Endometrial microvascular endothelial cells (primary cell): ENCODE data around the gene OLA1. TPM values are rescaled to one million over a fixed set of nuclear protein-coding genes. Genes with fewer than 3 reads are reported as not detected.

Experiments
- in situ Hi-C: cut with HindIII; loops from 2 replicates; pipeline ENCODE4 v1.10.0; 2017; ENCODE audit warnings: low sequenced_read_pairs, low pct_unique_long_range_greater_than_20kb; ENCODE audit errors: inconsistent ontology term
- total RNA-seq: library from RNA; depleted of rRNA; stranded (reverse); fragments of >200 nt; gene quantifications from one replicate; pipeline ENCODE4 v1.2.3, GENCODE V29; 2015; ENCODE audit errors: inconsistent ontology term

Gene OLA1
- total RNA-seq, 1 donor from 2014 or later, result 155 TPM

DNA sequence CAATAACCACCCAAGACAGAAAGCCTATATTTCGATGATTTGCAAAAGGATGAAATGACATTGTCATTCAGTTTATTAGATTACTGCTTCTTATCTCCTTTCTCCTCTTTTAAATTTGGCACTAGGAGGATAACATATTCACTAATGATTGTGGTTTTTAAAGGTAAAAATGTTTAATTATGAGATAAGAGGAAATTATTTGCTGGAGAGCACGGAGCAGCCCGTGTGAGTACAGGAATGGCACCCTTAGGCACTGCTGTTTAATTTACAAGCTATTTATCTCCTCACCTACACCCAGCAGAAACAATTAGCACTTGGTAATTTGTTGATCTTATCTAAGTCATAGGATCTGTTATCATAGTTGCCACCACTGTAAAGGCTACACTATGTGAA lies 195.8 kb downstream of the OLA1 start:
- in situ Hi-C loops, result no loop called here

DNA sequence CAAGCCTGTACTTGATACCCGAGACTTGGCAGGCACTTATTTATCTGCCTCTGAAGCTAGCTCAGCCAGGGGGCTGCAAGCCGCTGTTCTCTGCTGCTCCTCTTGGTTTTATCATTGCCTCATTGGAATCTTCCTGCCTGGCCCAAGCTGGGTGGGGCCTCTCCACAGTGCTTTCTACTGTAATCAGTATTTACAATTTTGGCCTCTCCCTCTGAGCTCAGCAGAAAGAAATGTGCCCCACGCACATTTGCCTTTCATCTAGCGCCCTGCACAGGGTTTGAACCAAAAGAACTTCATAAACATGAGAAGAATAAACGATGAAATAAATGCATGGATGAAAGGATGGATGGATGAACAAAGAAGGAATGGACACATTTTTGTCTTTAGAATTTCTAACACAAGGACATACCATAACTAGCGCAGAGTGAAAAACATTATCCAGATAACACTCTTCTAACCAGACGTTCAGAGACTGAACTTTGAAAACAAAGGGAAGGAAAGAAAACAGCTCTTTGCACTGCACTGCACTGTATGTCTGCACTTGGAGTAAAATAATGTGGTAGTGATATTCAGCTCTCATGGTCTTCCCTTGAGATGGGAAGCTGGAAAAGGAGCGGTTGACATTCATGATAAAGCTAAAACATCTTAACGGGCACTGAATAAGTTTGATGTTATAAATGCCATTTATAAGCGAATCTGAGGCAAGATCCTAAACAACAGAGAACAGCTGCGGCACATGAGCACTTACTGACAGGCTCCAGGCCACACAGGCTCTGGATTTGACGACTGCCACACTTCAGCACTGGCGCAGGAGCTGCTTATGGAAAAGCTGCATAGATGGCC lies 196.4 kb downstream of the OLA1 start:
- in situ Hi-C loops, result no loop called here

DNA sequence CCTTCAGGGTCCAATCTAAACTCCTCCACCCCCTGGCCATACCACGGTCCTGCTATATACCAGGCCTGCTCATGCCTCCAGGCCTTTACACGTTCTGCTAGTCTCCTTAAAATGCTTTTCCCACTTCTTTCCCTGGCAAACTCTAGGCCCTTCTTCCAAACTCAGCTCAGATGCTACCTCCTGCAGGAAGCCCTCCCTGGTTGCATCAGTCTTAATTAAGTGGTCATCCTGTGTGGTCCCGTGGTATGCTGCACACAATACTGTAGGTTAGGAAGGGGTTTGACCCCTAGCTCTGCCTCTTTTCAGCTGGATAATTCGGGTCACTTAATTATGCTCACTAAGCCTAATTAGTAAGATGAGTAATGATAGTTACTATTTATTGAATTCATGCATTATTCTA lies 197.3 kb downstream of the OLA1 start:
- in situ Hi-C loops, result no loop called here

DNA sequence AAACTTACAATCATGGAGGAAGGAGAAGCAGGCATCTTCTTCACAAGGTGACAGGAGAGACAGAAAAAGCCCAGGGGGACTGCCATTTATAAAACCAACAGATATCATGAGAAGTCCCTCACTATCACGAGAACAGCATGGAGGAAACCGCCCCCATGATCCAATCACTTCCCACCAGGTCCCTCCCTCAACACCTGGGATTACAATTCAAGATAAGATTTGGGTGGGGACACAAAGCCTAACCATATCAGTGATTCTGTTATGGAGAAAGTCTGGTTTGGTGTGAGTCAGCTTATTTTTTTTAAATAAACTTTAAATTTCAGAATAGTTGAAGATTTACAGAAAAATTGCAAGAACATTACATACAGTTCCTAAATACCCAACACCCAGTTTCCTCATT lies 198.4 kb downstream of the OLA1 start:
- in situ Hi-C loops, result no loop called here

DNA sequence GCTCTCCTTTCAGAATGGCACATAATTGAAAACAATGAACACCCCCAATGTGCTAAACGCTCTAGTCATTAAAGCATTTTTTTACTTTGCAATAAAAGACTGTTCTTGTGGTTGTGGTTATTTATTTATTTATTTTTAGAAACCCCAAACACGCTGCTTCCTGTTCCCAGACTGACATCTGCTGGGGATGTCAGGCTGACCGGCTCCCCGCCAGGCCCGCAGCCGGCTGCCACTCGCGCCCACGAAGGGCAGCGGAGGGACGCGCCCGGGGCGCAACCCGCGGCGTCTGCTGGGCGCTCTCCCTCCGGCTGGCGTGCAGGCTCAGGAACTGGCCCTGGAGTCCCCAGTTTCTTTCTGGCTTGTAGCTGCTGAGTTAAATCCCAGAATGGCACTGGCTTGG lies 200.1 kb downstream of the OLA1 start:
- in situ Hi-C loops, result no loop called here

DNA sequence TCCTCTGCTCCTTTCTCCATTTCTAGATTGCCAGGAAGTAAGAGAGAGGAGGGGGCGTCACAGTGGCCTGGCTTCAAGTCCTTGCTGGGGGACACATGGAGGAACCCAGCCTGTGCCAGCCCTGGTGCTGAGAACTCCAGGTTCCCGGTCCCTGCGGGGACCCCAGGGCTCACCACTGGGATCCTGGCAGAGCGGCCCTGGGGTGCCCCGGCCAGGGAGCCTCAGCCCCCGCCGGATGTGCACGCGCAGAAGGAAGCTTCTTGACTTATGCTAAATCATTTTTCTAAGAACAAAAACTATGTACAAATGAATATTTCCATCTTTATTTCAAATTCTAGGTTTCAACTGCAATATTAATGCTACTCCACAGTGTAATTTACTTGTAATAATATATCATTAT lies 200.6 kb downstream of the OLA1 start:
- in situ Hi-C loops, result no loop called here

DNA sequence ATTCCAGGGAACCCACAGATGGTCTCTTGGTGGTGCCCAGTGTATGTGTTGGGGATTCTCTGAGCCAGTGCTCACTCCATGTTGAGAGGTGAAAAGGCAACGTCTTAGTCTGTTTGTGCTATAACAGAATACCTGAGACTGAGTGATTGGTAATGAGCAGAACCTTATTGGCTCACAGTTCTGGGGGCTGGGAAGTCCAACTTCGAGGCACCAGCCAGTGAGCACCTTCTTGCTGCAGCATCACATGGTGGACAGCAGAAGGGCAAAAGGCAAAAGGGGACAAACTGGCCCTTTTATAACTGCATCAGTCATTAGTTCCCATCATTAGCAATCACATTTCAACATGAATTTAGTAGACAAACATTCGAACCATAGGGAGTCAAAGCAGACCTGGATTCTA lies 202.2 kb downstream of the OLA1 start:
- in situ Hi-C loops, result no loop called here

DNA sequence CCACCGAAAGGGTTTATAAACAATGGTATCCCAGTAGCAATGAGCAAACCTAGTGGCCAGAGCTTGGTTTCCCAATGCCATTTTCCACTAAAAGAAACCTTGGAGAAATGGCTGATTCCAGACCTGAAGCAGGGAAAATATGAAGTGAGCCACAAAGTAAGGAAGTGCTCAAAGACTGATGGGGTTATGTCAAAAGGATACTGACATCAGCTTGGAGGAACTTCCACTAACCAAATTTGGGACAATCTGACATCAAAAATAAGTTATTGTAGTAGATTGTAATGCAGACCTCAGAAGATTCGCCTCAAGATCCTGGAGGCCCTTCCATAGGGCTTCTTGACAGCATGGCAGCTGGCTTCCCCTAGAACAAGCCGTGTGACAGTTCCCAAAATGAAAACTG lies 203.8 kb downstream of the OLA1 start:
- in situ Hi-C loops, result no loop called here

DNA sequence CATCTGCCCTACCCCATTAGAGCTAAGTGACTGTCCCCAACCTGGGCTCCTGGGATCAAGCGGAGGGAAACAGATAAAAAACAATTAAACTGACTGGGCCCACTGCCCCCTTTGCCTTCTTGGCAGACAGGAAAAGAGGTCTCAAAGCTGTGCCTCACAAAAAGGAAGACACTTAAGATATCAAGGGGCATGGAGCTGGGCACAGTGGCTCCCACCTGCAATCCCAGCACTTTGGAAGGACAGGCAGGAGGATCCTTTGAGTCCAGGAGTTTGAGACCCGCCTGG lies 208.0 kb downstream of the OLA1 start:
- in situ Hi-C loops, result no loop called here

DNA sequence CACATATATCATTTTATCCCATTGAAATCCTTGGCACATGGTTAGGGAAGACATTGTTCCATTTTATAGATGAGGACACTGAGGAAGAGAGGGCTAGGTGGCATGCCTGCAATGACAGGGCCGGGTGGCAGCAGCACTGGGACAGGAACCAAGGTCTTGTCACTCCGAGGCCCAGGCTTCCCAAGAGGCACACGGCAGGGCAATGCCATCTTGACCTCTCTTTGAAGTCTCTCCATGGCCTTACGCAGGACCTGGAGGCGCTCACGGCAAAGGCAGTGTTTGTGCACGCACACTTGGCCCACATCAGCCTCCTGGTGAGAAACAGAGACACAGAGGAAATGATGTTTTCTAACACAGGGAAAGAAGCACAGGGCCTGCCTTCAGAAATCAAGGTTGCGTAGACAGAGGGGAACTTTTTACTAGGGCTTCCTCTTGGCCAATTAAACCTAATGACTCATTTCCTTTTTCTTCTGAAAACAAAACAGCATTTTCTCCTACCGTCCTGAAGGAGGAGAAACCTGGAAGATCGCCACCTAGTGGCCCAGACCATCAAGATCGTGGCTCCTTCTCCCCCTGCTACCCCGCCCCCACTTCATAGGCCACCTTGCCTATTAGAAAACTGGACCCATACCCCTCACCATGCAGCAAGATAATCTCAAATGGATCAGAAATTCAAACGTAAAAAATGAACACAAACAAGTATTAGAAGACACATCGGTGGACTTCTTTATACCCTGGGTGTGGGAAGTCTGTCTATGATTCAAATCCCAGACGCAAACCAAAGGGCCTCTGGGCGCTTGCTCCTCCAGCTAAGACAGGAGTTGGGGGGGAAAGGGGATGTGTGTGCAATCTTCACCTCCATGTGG lies 208.5 kb downstream of the OLA1 start:
- in situ Hi-C loops, result no loop called here

DNA sequence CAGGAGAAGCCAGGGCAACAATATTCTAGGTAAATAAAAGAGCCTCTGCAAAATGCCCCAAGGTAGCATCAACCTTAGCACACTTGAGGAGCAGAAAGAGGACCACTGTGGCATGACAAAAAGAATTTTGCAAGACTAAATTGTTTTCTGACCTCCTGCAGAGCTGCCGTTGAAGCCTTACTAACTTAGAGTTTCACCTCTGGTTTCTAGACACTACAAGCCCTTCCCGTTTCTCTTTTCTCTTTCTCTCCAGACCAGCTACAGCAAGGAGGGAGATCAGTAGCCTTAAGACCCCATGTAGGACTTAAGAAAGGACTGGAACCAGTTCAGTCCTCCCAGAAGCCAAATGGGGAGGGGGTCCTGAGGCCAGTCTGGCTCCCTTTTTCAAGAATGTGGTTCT lies 209.9 kb downstream of the OLA1 start:
- in situ Hi-C loops, result no loop called here

DNA sequence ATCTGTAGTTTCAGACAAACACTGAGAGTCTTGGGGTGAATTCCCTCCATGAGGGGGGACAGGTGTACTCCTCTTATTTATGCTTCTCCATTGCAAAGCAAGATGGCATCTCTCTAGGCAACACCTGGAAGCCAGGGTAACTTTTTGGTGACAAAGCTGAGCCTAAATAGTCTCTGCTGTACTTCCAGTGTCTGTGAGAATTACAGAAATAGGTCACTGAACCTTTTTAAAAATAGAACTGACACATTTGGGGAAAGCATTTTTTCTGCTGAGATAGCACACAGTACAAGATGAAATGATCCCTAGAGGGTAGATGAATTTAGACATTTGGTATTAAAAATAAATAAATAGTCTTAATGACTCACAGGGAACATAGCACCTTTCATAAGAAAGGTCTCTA lies 211.5 kb downstream of the OLA1 start:
- in situ Hi-C loops, result no loop called here

DNA sequence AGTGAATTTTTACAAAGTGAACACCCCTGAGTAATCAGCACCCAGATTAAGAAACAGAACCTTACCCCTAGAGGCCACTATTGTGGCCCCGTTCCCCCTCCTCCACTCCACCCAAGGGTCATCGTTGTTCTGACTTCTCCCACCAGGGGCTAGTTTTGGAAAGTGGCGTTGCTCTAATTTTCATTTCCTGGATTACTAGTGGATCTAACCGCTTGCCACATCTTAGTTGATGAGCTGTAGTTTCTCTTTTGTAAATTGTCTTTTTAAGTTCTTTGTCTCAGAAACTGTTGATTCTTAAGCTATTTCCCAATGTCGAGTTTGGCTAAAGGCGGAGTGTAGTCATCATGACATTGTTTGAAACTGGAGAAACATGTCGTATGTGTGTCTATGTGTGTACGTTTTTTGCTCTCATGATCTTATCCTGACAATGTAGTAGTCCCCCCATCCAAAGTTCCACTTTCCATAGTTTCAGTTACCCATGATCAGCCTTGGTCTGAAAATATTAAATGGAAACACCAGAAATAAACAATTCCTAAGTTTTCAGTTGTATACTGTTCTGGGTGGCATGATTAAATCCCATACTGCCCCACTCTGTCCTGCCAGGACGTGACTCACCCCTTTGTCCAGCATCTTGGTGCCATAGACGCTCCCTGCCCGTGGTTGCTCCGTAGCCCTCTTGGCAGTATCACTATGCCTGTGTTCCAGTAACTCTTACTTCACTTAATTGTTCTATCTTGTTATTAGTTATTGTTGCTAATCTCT lies 212.2 kb downstream of the OLA1 start:
- in situ Hi-C loops, result no loop called here

DNA sequence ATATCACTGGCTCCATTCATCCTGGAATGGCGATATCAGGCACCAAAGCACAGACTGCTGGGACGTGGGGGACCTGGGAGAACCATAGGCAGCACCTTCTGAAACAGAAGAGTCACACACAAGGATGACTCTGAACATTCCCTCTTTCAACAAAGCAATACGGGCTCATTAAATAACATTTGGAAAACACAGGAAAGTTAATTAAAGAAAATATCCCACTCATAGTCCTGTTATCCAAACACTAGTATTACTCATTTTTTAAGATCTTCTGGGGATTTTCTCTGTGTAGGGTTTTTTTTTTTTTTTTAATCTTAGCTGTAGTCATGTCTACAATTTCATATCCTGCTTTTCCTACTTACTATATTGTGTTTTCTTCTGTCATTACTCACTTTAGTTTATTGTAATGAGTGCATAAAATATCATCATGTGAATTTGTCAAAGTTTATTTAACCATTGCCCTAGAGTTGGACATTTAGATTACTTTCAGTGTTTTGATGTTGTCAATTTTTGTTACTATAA lies 213.2 kb downstream of the OLA1 start:
- in situ Hi-C loops, result no loop called here

DNA sequence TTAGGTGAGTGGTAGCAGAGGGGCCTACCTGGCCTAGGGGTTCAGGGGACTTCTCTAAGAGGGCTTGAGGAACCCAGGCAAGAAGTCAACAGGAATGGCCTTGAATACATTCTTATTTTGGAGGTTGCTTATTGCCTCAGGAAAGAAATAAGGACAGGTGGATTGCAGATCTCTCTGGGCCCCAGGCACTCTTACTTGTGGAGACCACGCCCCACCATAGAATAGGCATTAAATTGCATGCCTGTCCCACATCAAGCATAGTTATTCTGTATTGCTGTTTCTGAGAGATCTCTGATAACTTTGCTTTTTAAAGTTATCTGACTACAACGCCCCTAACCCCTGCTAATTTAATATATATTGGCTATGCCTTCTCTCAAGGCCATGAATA lies 215.2 kb downstream of the OLA1 start:
- in situ Hi-C loops, result no loop called here

DNA sequence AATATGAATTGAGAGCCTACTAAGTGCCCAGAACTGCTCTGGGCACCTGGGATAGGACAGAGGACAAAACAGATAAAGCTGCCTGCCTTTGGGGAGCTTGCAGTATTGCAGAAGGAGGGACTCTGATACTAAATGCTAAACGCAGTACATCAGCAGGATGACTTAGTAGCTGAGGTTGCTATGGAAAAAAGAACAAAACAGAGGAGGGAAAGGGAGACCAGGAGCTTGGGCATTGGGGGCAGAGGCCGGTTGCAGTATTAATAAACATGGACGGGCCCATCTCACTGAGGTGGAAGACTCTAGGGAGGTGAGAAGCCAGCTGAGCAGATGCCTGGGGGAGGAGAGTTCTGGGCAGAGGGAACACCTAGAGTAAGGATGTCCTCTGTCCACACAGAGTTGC lies 217.1 kb downstream of the OLA1 start:
- in situ Hi-C loops, result no loop called here

DNA sequence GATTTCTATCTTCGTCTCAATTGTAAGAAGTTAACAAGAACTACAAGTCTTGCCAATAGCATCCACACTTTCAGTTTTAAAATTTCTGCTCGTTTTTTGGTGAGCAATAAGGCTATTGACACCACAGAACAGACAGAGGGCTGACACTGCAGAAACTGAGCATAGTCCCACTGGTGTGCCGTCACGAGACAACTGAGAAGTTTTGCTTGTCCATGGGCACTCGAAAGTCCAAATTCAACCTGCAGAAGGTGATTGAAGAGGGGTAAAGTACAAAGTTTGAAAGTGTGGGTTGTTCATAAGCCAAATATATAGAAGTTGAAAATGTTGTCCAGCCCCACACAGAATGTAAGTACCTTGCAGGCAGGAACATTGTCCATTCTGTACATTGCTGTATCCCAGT lies 219.4 kb downstream of the OLA1 start:
- in situ Hi-C loops, result no loop called here

DNA sequence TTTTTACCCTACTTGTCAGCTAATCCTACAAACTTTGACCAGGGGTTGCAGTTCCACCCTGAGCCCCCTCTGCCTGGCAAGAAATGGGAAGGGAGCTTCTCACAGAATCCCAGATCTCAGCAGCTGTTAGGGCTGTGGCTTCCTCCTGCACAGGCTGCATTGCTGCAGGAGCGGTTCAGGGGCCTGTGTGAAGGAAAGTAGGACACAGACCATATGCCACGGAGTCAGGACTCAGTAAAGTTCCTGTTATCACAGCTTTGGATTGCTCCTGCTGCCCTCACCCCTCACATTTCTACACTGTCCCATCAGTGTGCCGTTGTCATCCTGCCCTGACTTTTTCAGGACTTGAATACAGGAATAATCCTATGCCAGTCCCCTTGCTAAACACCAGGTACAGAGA lies 220.4 kb downstream of the OLA1 start:
- in situ Hi-C loops, result no loop called here

DNA sequence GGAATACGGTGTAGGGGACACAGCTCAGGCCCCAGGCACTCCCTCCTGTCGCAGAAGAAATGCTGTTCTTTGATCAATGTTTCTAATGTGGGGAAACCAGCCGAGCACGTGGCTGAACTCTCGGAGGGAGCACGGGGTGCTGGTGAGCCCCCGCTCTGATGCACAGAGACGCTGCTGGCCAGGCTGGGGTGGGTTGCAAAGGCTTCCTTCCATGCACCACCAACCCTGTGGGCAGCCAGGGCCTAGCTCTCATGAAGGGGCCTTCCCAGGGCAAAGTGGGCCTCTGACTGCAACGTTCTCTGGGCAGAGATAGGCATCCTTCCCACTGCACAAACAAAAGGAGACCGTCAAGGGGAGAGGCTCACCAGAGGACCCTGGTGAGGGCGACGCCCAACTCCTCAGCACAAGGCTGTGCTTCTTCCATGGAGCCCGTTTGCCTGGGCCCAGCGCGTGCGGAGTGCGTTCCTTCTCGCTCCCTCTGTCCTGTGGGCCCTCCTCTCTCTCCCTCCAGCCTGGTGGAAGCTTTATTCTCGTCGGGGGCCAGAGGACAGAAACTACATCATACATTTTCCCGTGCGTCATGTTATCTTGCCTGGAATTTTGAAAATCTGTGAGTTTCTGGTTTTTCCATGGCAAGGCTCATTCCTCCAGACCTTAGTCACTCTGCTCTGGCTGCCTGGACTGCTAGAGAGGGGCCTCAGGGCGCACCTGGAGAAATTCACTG lies 222.0 kb downstream of the OLA1 start:
- in situ Hi-C loops, result no loop called here
